ENCODE measurements around the gene SBF1.

Gene SBF1

DNA sequence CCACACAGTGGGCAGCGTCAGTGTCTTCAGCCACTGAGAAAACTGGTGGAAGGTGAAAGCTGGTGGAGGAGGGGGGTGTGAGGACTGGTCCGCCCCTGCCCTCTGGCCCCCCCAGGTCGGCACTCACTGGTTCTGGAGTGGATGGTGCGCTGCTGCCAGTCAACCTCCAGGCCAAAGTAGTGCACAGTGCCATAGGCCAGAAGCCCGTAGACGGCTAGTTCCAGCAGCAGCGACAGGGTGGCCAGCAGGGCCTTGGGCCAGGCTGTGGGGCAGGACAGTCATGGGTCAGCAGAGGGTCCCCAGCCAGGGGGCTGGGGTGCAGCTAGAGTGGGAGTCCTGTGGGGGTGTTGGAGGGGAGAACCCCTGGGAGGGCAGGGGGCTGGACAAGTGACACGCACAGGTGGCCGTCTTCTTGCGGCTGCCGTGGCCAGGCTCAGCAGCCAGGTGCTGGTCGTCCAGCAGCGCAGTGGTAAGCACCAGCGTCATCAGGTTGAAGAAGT, 30.5 kb upstream of the SBF1 start:
- ATAC-seq = no peak

GRCh38 chr22:50504369-50505211, 29.8 kb upstream of the SBF1 start:
- ATAC-seq = no peak
- TF ChIP-seq BACH2 (CRISPR knock-in tag; IDR thresholded peaks at IDR 0.05; ENCODE audit: borderline replicate concordance) (no peak), ARNTL (CRISPR knock-in tag; IDR thresholded peaks at IDR 0.05; ENCODE audit: borderline replicate concordance, low read depth) (no peak), TCF4 (CRISPR knock-in tag; IDR thresholded peaks at IDR 0.05; ENCODE audit: borderline replicate concordance) (no peak), ZFP30 (CRISPR knock-in tag; IDR thresholded peaks at IDR 0.05) (no peak), CREB5 (CRISPR knock-in tag; IDR thresholded peaks at IDR 0.05; ENCODE audit: low read depth) (no peak)

More for the DNA sequence above, 30.5 kb upstream of the SBF1 start:
- no peak for TF ChIP-seq ZNF8 (CRISPR knock-in tag; IDR thresholded peaks at IDR 0.05)

- no peak for TF ChIP-seq ZFP3 (CRISPR knock-in tag; IDR thresholded peaks at IDR 0.05)
- no peak for TF ChIP-seq RARB (CRISPR knock-in tag; IDR thresholded peaks at IDR 0.05)
- TF ChIP-seq ZNF8 (CRISPR knock-in tag; IDR thresholded peaks at IDR 0.05) = no peak
- TF ChIP-seq ZFP30 (CRISPR knock-in tag; IDR thresholded peaks at IDR 0.05) = no peak
- no peak for TF ChIP-seq ESRRG (CRISPR knock-in tag; IDR thresholded peaks at IDR 0.05)
- no peak for TF ChIP-seq TOX (CRISPR knock-in tag; IDR thresholded peaks at IDR 0.05; ENCODE audit: borderline replicate concordance)
- TF ChIP-seq OSR1 (CRISPR knock-in tag; IDR thresholded peaks at IDR 0.05) = no peak
- TF ChIP-seq PPARA (CRISPR knock-in tag; IDR thresholded peaks at IDR 0.05; ENCODE audit: borderline replicate concordance) = no peak
- TF ChIP-seq ZNF565 (CRISPR knock-in tag; conservative IDR thresholded peaks at IDR 0.05; ENCODE audit: low read depth) = no peak
- TF ChIP-seq ZC3H10 (CRISPR knock-in tag; IDR thresholded peaks at IDR 0.05) = no peak
- TF ChIP-seq CSDC2 (CRISPR knock-in tag; IDR thresholded peaks at IDR 0.05) = no peak
- no peak for TF ChIP-seq CSRNP3 (CRISPR knock-in tag; IDR thresholded peaks at IDR 0.05)
- TF ChIP-seq CREB5 (CRISPR knock-in tag; IDR thresholded peaks at IDR 0.05; ENCODE audit: low read depth) = no peak
- no peak for TF ChIP-seq ZNF70 (CRISPR knock-in tag; IDR thresholded peaks at IDR 0.05)
- TF ChIP-seq, protein P1, sequence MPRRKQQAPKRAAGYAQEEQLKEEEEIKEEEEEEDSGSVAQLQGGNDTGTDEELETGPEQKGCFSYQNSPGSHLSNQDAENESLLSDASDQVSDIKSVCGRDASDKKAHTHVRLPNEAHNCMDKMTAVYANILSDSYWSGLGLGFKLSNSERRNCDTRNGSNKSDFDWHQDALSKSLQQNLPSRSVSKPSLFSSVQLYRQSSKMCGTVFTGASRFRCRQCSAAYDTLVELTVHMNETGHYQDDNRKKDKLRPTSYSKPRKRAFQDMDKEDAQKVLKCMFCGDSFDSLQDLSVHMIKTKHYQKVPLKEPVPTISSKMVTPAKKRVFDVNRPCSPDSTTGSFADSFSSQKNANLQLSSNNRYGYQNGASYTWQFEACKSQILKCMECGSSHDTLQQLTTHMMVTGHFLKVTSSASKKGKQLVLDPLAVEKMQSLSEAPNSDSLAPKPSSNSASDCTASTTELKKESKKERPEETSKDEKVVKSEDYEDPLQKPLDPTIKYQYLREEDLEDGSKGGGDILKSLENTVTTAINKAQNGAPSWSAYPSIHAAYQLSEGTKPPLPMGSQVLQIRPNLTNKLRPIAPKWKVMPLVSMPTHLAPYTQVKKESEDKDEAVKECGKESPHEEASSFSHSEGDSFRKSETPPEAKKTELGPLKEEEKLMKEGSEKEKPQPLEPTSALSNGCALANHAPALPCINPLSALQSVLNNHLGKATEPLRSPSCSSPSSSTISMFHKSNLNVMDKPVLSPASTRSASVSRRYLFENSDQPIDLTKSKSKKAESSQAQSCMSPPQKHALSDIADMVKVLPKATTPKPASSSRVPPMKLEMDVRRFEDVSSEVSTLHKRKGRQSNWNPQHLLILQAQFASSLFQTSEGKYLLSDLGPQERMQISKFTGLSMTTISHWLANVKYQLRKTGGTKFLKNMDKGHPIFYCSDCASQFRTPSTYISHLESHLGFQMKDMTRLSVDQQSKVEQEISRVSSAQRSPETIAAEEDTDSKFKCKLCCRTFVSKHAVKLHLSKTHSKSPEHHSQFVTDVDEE (CRISPR knock-in tag; IDR thresholded peaks at IDR 0.05) = no peak
- TF ChIP-seq TCF4 (CRISPR knock-in tag; IDR thresholded peaks at IDR 0.05; ENCODE audit: borderline replicate concordance) = no peak
- no peak for TF ChIP-seq BACH2 (CRISPR knock-in tag; IDR thresholded peaks at IDR 0.05; ENCODE audit: borderline replicate concordance)
- no peak for TF ChIP-seq ISL1 (CRISPR knock-in tag; IDR thresholded peaks at IDR 0.05)
- TF ChIP-seq SNAI2 (CRISPR knock-in tag; IDR thresholded peaks at IDR 0.05) = no peak
- no peak for TF ChIP-seq POU6F1 (CRISPR knock-in tag; IDR thresholded peaks at IDR 0.05; ENCODE audit: borderline replicate concordance, low read depth)
- no peak for ATAC-seq
These were observed 28.8 kb upstream of the SBF1 start for GRCh38 chr22:50503475-50504145.

All from SK-N-SH treated with all-trans-retinoic acid at 6 μM for 48 hours (cell line).